ENCODE measurements around the gene SLC4A3. TPM values are rescaled to one million over a fixed set of nuclear protein-coding genes. Genes with fewer than 3 reads are reported as not detected.
"Not testable (repeated sequence)": the region's sequence is repeated elsewhere in the genome, so short reads cannot be mapped to it uniquely, and the experiment has no call there.

The SLC4A3 gene
- total RNA-seq, 1 donor from 2014 or later, result 32.1 TPM

DNA sequence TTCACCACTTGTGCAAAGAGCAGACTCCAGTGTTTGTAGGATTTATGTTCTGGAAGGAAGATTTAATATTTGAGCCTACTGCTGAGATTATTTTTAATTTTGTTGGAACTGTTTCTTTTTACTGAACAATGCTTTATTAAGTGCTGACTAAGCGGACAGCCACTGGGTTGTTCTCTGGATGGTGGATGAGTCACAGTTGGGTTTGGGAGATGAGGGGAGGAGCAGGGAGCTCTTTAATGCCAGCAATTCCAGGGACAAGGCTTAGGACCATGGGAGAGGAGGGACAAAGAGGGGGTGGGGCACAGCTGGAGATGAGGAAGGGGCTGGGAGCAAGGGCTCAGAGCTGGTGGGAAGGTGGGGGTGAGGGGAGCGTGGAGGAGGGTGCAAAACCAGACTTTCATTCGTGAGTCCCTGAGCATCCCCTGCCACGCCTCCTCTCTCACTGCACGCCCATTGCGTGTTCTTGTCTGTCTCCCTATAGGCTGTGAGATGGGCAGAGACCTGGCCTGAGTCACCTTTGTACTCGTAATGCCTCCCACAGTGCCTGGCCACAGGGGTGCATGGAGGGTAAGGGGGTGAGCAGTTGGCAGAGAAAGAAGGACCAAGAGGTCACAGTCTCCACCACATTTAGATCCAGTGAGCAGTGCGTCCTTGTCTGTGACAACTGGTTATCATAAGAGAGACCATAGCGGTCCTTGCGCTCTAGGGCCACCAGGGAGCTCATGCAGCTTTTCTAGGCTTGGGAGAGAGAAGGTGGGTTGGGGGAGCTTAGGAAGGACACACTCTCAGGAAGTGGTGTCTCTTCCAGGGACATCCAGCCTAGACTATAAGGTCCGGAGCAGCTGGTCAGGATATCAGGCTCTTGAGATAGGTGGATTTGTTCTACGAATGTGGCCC is 18.4 kb downstream of the SLC4A3 start:
- DNase-seq, result peak; percentile 23

DNA sequence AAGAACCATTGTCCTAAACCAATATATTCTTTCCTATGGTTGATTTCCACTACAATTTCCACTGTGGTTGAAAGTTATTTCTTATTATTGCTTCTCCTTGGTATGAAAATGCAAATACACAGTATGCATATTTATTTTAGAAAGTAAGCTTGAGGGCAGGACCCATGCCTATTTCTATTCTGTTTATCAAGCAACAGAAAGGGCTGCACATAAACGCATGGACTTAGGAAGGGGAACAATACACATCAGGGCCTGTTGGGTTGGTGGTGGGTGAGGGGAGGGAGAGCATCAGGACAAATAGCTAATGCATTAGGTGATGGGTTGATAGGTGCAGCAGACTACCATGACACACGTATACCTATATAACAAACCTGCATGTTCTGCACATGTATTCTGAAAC is 20.7 kb downstream of the SLC4A3 start:
- no peak for DNase-seq

DNA sequence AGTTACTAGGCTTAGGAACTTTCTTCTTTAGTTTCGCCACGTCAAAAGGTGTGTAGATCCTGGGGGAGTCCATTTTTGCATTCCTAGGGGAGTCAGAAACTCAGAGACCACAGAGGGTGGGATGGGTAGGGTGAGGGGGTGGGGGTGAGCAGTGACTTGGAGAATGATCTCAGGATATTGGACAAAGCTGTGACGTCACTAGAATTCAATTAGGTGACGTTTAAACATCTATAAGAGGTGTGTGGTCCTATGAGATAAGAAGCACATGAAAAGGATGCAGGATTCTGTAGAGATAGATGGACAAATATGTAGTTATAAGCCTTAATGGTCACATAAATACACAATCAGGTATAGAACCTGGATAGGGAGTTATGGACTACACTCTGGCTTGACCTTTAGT is 21.5 kb downstream of the SLC4A3 start:
- no peak for DNase-seq

- no peak for DNase-seq
Measured at GRCh38 chr2:219650426-219651248, 23.2 kb downstream of the SLC4A3 start.

DNA sequence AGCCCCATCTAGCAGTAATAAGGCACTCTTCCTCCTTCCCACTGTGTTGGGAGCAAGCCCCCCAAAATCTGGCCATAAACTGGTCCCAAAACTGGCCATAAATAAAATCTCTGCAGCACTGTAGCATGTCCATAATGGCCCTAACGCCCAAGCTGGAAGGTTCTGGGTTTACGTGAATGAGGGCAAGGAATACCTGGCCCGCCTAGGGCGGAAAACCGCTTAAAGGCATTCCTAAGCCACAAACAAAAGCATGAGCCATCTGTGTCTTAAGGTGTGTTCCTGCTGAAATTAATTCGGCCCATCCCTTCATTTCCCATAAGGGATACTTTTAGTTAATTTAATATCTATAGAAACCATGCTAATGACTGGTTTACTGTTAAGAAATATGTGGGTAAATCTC is 24.2 kb downstream of the SLC4A3 start:
- DNase-seq, result not testable (repeated sequence)

DNA sequence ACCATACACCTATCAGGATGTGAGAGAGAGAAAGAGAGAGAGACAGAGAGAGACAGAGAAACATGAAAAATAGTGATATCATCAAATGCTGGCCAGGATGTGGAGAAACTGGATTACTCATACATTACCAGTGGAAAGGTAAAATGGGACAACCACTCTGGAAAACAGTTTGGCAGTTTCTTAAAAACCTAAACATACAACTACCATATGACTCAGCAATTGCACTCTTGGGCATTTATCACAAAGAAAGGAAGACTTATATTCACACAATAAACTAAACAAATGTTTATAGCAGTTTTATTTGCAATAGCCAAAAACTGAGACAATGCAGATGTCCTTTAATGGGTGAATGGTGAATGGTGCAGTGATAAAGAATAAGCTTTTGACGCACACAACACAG is 29.1 kb downstream of the SLC4A3 start:
- no peak for DNase-seq

GRCh38 chr2:219658196-219658846 is 30.9 kb downstream of the SLC4A3 start:
- DNase-seq, result no peak

GRCh38 chr2:219658874-219659273 is 31.4 kb downstream of the SLC4A3 start:
- no peak for DNase-seq

- no peak for DNase-seq
Measured at GRCh38 chr2:219661197-219661954, 33.9 kb downstream of the SLC4A3 start.

GRCh38 chr2:219661955-219662395 is 34.5 kb downstream of the SLC4A3 start:
- DNase-seq, result no peak

GRCh38 chr2:219662566-219662965 is 35.1 kb downstream of the SLC4A3 start:
- DNase-seq, result no peak

- DNase-seq, result no peak
Measured at GRCh38 chr2:219663116-219663762, 35.8 kb downstream of the SLC4A3 start.

GRCh38 chr2:219664041-219664440 is 36.6 kb downstream of the SLC4A3 start:
- DNase-seq, result no peak

DNA sequence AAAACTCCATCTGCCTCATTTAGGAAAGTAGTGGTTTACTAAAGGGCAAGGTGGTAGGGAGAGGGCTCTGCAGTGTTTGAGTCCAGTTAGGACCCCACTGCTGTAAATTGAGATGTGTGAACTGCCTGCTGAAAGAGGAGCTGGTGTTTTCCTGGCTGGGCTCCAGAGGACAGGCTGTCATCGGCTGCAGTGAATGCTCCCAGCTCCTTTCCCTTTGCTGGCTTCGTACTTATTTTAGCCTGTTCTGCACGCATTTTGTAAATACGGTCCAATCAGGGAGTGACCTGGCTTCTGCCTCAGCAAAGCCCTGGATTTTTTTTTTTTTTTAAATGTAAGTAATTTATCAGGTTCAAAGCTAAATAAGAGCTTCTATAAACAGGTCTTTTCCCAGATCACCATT is 37.5 kb downstream of the SLC4A3 start:
- no peak for DNase-seq

- DNase-seq, result no peak
Measured at GRCh38 chr2:219665926-219666325, 38.5 kb downstream of the SLC4A3 start.

- no peak for DNase-seq
Measured at GRCh38 chr2:219668316-219668715, 40.9 kb downstream of the SLC4A3 start.

GRCh38 chr2:219670386-219670785 is 43.0 kb downstream of the SLC4A3 start:
- no peak for DNase-seq

- DNase-seq, result no peak
Measured at GRCh38 chr2:219671279-219671678, 43.8 kb downstream of the SLC4A3 start.

GRCh38 chr2:219672406-219672805 is 45.0 kb downstream of the SLC4A3 start:
- no peak for DNase-seq

DNA sequence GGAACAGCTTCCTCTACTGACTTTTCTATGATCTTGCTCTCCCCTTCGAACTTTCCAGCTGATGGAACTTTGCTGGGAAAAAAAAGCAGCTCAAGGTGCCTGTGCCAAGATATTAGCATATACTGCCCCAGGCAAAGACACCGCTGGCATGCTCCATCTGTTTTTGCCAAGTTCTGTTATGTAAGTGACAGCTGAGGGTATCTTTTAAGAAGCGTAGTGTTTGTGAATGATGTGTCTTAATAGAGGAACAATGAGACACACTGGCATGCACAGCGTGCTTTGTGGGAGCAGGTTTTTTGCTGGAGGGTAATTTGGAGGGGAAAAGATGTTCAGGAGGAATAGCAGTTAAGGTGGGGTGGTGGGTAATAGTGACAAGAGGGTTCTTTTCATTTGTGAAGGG is 47.8 kb downstream of the SLC4A3 start:
- DNase-seq, result no peak

GRCh38 chr2:219676586-219676985 is 49.2 kb downstream of the SLC4A3 start:
- DNase-seq, result no peak

DNA sequence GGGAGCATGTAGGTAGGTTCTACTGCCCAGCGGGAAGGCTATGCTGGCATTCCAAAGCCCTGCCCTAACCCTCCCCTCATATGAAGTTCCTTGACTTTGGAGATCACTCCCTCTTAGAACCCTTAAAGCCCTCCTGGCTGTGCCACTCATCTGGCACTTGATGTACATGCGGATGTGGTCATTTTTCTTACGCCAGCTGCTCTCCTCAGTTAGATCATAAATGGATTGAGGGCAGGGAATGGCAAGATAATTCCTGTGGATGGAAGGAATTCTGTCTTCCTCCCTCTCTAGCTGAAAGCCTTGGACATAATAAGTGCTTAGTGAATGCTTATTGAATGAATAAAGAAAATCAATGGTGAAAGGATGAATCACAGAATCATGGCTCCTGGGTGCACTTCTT is 51.6 kb downstream of the SLC4A3 start:
- no peak for DNase-seq

All from occipital lobe (tissue), 2 donors.